Gastrocnemius medialis (tissue), 4 donors: ENCODE data around the gene SNCAIP. TPM values are rescaled to one million over a fixed set of nuclear protein-coding genes. Genes with fewer than 3 reads are reported as not detected.
"Not testable (repeated sequence)": the region's sequence is repeated elsewhere in the genome, so short reads cannot be mapped to it uniquely, and the experiment has no call there.

ENCODE experiments used
- ATAC-seq, 2 donors: fragments of 150-250 bp; one replicate each; pipeline ENCODE4 v1.9.1; 2016
- DNase-seq, 2 donors: peaks; one replicate each; pipeline ENCODE4 v3.0.0-alpha.2; 2019
- H3K27ac ChIP-seq, 4 donors: fragments of 200-600 bp; sonication (generic); 1 replicate in 1 of 4; 2 replicates in 3 of 4; pipeline ENCODE4 v1.5.1; 2016 to 2018; ENCODE audit warnings: mild to moderate bottlenecking in 2 of 4, moderate library complexity in 1 of 4
- H3K27me3 ChIP-seq, 3 donors: fragments of 200-600 bp; sonication (generic) in 2 of 3; 1 replicate in 1 of 3; 2 replicates in 2 of 3; pipeline versions ENCODE4 v1.5.1 to v1.6.0; 2016 to 2019; ENCODE audit warnings: mild to moderate bottlenecking in 1 of 3, moderate library complexity in 1 of 3
- H3K36me3 ChIP-seq, 2 donors: fragments of 200-600 bp; sonication (generic) in 1 of 2; one replicate each; pipeline ENCODE4 v1.5.1; 2017 to 2018
- H3K4me1 ChIP-seq, 2 donors: fragments of 200-600 bp; sonication (generic) in 1 of 2; one replicate each; pipeline ENCODE4 v1.5.1; 2016 to 2017; ENCODE audit warnings: mild to moderate bottlenecking in 2 of 2
- H3K4me3 ChIP-seq, 4 donors: fragments of 200-600 bp; sonication (generic) in 3 of 4; 1 replicate in 1 of 4; 2 replicates in 3 of 4; pipeline ENCODE4 v1.5.1; 2016 to 2019; ENCODE audit warnings: mild to moderate bottlenecking in 2 of 4
- H3K9me3 ChIP-seq, 3 donors: fragments of 200-600 bp; sonication (generic) in 2 of 3; 1 replicate in 1 of 3; 2 replicates in 2 of 3; pipeline ENCODE4 v1.5.1; 2016 to 2019
- POLR2A ChIP-seq, 2 donors: fragments of 450-650 bp; IDR thresholded peaks; one replicate each; pipeline ENCODE4 v1.6.1; 2017; ENCODE audit warnings: antibody characterized with exemption in 2 of 2, mild to moderate bottlenecking in 2 of 2, moderate library complexity in 2 of 2
- in situ Hi-C, 4 donors: fragments of 200-750 bp; cut with MboI; loops; one replicate each; pipeline versions ENCODE4 v1.15.0 to v1.8.0; 2017; ENCODE audit warnings: low sequenced_read_pairs in 4 of 4
- intact Hi-C: fragments of 100-400 bp; cut with DNase I; formaldehyde crosslinking; loops from one replicate; pipeline ENCODE4 v1.15.1; 2023; ENCODE audit warnings: low total_unique reads
- total RNA-seq, 4 donors: library from RNA; depleted of rRNA; stranded (reverse); fragments of >200 nt; gene quantifications; one replicate each; pipeline versions ENCODE4 v1.1.0 to v1.2.3, GENCODE V29; 2016
- TF ChIP-seq, protein P1 (sequence below), 5 experiments: fragments of 450-650 bp in 3 of 5; fragments of 200-600 bp in 2 of 5; sonication (generic) in 2 of 5; IDR thresholded peaks in 4 of 5; conservative IDR thresholded peaks in 1 of 5; 1 replicate in 4 of 5; 2 replicates in 1 of 5; pipeline ENCODE4 v1.5.1; 2016 to 2019; ENCODE audit warnings: antibody characterized with exemption in 5 of 5, mild to moderate bottlenecking in 3 of 5, moderate library complexity in 3 of 5

SNCAIP gene
- total RNA-seq, 4 donors from 2014 or later = 0.22 to 3.1 (median 0.53) TPM

DNA sequence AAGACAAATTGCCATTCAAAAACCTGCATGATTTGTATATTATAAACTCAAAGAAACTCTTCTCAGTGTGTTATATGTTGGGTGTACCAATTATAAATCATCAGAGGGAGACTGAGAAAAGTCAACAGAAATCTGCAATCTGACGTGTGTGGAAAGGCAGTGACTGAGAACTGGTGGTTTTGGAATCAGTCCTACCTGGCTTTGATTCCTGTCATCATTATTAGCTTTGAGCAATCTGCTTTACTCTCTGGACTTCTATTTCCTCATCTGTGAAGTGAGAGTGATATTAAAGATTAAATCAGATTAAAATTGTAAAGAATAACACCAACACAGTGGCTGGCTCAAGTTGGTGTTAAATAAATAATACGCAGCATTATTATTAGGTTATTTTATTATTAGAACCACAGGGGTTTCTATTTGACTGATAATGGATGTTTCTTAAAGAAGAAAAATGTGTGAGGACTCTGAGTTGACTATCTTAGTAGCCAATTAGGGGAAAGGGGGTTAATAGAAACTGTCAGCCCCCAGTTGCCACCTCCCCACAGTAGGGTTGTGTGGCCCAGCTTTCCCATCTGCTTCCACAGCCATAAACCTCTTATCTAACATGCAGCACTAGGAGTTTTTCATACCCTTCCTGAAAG, 59.6 kb downstream of the SNCAIP start:
- Histone ChIP-seq H3K36me3 (no peaks in the 10 kb centered on the region), H3K27me3 (no peaks in the 10 kb centered on the region), H3K9me3 (no peaks in the 10 kb centered on the region), H3K4me3 (no peak overlapping the region), H3K4me1 (no peaks in the 10 kb centered on the region), H3K27ac (no peak overlapping the region)
- intact Hi-C loops (no loop called here), in situ Hi-C loops (no loop called here)
- no peak for TF ChIP-seq POLR2A (IDR thresholded peaks at IDR 0.05)
- ATAC-seq (no peak), DNase-seq (no peak)

DNA sequence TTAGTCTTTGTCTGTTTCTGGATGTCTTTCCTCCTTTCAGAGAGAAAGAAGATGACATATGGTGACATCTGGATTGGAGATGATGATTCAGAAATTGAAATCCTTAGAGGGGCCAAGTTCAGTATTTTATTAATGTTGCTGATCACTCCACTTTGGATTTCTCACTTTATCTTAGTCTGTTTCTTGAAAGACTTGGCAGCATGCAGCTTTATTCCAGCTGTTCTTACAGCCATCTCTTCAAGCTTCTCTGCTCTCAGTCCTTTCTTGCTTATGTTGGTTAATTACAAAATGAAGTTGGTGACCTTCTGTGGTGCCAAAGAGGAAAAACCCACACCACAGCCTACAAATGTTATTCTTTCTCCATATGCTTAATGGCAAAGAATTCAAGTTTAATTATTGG, 62.1 kb downstream of the SNCAIP start:
- TF ChIP-seq, protein P1, sequence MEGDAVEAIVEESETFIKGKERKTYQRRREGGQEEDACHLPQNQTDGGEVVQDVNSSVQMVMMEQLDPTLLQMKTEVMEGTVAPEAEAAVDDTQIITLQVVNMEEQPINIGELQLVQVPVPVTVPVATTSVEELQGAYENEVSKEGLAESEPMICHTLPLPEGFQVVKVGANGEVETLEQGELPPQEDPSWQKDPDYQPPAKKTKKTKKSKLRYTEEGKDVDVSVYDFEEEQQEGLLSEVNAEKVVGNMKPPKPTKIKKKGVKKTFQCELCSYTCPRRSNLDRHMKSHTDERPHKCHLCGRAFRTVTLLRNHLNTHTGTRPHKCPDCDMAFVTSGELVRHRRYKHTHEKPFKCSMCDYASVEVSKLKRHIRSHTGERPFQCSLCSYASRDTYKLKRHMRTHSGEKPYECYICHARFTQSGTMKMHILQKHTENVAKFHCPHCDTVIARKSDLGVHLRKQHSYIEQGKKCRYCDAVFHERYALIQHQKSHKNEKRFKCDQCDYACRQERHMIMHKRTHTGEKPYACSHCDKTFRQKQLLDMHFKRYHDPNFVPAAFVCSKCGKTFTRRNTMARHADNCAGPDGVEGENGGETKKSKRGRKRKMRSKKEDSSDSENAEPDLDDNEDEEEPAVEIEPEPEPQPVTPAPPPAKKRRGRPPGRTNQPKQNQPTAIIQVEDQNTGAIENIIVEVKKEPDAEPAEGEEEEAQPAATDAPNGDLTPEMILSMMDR (IDR thresholded peaks at IDR 0.05 in 4 of 5, conservative IDR thresholded peaks at IDR 0.05 in 1 of 5) = no peak
- no peak for TF ChIP-seq POLR2A (IDR thresholded peaks at IDR 0.05)
- in situ Hi-C loops = no loop called here
- intact Hi-C loops = no loop called here
- no peaks in the 10 kb centered on the region for H3K27me3 ChIP-seq
- H3K4me1 ChIP-seq = no peaks in the 10 kb centered on the region
- H3K9me3 ChIP-seq = no peaks in the 10 kb centered on the region
- no peak overlapping the region for H3K4me3 ChIP-seq
- no peak overlapping the region for H3K27ac ChIP-seq
- H3K36me3 ChIP-seq = no peaks in the 10 kb centered on the region
- ATAC-seq (no peak), DNase-seq (no peak)

DNA sequence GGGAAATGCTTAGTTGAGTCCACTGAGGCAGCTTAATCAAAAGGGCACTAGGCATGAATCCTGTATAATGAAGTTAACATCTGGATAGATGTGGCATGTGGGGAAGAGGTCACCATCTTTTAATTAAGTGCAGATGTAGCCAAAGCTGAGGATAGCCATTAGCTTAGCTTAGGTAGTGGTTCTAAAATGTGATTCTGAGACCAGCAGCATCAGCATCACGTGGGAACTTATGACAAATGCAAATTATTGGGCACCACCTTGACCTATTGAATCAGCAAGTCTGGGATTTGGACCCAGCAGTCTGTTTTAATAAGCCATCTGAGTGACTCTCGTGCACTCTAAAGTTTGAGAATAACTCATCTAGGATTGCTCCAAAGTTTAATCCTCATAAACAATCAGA, 63.8 kb downstream of the SNCAIP start:
- H3K27ac ChIP-seq = no peak overlapping the region
- intact Hi-C loops = no loop called here
- H3K4me3 ChIP-seq = no peak overlapping the region
- no peak for DNase-seq
- H3K27me3 ChIP-seq = no peaks in the 10 kb centered on the region
- in situ Hi-C loops = no loop called here
- H3K9me3 ChIP-seq = no peaks in the 10 kb centered on the region
- no peaks in the 10 kb centered on the region for H3K4me1 ChIP-seq
- no peaks in the 10 kb centered on the region for H3K36me3 ChIP-seq
- TF ChIP-seq, protein P1 (IDR thresholded peaks at IDR 0.05 in 4 of 5, conservative IDR thresholded peaks at IDR 0.05 in 1 of 5) = no peak
- TF ChIP-seq POLR2A (IDR thresholded peaks at IDR 0.05) = no peak
- ATAC-seq = no peak

DNA sequence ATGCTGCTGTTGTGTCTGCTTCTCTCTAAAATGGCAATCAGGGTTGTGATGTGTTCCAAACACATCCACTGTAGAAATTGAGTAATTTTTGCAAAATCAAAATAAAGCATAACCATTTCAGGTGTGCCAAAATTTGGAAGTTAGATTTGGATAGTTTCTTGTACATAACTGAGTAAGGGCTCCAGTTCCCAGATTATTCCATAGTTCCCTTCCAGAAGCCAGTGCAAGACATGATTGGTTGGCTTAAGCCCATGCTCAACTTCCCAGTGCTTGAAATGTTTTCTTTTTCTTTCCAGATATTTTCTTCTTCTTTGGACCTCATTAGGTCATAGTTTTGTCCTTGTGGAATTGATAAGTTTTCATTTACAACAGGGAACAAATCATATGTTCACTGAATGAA, 64.2 kb downstream of the SNCAIP start:
- no peak overlapping the region for H3K27ac ChIP-seq
- H3K4me3 ChIP-seq = no peak overlapping the region
- DNase-seq = no peak
- in situ Hi-C loops = no loop called here
- no peaks in the 10 kb centered on the region for H3K4me1 ChIP-seq
- no peaks in the 10 kb centered on the region for H3K36me3 ChIP-seq
- intact Hi-C loops = no loop called here
- H3K9me3 ChIP-seq = no peaks in the 10 kb centered on the region
- TF ChIP-seq, protein P1 (IDR thresholded peaks at IDR 0.05 in 4 of 5, conservative IDR thresholded peaks at IDR 0.05 in 1 of 5) = no peak
- no peaks in the 10 kb centered on the region for H3K27me3 ChIP-seq
- ATAC-seq = no peak

DNA sequence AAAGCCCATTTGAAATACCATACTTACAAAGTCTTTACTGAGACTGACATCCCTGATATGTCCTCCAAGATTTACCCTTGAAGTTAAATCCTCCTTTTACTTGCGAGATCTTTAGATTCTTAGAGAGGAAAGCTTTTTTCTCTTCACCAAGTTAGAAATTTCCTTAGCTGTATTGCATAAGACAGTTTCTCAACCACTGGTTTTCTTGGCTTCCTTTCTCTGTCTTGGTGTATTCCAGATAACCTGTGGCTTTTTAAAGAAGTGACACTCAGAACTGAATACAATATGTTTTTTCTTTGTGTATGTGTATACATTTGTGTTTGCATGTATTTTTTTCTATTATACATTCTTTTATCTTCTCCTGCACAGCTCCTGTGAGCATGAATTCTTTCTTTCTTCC, 65.0 kb downstream of the SNCAIP start:
- TF ChIP-seq, protein P1 (IDR thresholded peaks at IDR 0.05 in 4 of 5, conservative IDR thresholded peaks at IDR 0.05 in 1 of 5) = no peak
- no peak for TF ChIP-seq POLR2A (IDR thresholded peaks at IDR 0.05)
- in situ Hi-C loops = no loop called here
- no peaks in the 10 kb centered on the region for H3K36me3 ChIP-seq
- no peaks in the 10 kb centered on the region for H3K4me1 ChIP-seq
- H3K27ac ChIP-seq = no peak overlapping the region
- ATAC-seq (no peak), DNase-seq (no peak)
- H3K9me3 ChIP-seq = no peaks in the 10 kb centered on the region
- H3K27me3 ChIP-seq = no peaks in the 10 kb centered on the region
- H3K4me3 ChIP-seq = no peak overlapping the region
- intact Hi-C loops = no loop called here

DNA sequence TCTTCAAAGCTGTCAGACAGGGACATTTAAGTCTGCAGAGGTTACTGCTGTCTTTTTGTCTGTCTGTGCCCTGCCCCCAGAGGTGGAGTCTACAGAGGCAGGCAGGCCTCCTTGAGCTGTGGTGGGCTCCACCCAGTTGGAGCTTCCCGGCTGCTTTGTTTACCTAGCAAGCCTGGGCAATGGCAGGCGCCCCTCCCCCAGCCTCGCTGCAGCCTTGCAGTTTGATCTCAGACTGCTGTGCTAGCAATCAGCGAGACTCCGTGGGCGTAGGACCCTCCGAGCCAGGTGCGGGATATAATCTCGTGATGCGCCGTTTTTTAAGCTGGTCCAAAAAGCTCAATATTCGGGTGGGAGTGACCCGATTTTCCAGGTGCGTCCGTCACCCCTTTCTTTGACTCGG, 70.9 kb downstream of the SNCAIP start:
- H3K27me3 ChIP-seq, H3K36me3 ChIP-seq, ATAC-seq, H3K4me3 ChIP-seq, in situ Hi-C loops, H3K27ac ChIP-seq, intact Hi-C loops, DNase-seq, H3K9me3 ChIP-seq, H3K4me1 ChIP-seq: not testable (repeated sequence)
